ENCODE measurements around the gene RUSC2. TPM values are rescaled to one million over a fixed set of nuclear protein-coding genes. Genes with fewer than 3 reads are reported as not detected.
A peak's percentile ranks its signal among the peaks of the same experiment; 100 is the strongest.

The RUSC2 gene
- 100 to 1,000 TPM in 1 of 2 donors, 10 to 100 TPM in 1; 89.8 to 124 TPM for total RNA-seq

DNA sequence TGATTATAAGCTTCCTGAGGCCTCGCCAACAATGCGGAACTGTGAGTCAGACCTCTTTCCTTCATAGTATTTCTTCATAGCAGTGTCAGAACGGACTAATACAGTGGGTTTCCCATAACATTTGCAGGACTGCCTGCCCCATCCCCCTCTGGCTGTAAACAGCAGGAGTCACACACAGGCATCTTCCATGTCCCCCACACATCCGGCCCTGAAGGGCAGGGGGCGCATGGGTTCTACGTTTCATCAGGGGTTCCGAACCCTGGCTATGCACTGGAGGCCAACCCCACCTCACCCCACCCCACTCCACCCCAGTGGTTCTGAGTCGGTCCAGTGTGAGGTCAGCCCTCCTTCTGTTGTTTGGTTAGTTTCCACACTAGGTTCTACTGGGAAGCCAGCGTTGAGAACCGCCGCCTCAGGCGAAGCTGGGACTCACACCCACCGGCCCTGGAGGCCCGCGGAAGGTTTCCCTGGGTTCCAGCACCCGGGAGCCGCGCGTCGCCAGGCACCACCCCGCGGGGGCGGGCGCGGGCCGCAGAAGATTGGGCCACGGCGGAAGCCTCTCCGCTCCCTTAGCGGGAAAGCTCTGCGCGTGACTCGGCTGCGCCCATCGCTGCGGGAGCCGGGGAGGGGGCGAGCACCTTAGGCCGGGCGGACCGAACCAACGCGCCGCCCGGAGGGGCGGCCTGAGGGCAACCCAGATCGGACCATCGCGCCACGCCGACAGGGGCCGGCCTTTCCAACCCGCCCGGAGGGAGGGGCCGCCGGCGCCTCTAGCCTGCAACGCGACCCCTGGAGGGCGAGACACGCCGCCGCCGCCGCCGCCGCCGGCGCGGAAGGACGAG is at the start of gene RUSC2:
RUSC2 (plus strand) TSS at position 799 of the 842 bp plus-strand sequence. CDS start 56,411 bp downstream, outside the sequence.
- TF ChIP-seq, protein P1, sequence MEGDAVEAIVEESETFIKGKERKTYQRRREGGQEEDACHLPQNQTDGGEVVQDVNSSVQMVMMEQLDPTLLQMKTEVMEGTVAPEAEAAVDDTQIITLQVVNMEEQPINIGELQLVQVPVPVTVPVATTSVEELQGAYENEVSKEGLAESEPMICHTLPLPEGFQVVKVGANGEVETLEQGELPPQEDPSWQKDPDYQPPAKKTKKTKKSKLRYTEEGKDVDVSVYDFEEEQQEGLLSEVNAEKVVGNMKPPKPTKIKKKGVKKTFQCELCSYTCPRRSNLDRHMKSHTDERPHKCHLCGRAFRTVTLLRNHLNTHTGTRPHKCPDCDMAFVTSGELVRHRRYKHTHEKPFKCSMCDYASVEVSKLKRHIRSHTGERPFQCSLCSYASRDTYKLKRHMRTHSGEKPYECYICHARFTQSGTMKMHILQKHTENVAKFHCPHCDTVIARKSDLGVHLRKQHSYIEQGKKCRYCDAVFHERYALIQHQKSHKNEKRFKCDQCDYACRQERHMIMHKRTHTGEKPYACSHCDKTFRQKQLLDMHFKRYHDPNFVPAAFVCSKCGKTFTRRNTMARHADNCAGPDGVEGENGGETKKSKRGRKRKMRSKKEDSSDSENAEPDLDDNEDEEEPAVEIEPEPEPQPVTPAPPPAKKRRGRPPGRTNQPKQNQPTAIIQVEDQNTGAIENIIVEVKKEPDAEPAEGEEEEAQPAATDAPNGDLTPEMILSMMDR (IDR thresholded peaks at IDR 0.05) = peak; percentile 57
- peak; percentile 37 for ATAC-seq (ENCODE audit: insufficient number of reproducible peaks, low FRiP score, low read depth)
- Histone ChIP-seq H3K9me3 (no peaks in the 10 kb centered on the region), H3K36me3 (no peaks in the 10 kb centered on the region), H3K4me1 (ENCODE audit: control insufficient read depth in 1 of 2, low read depth in 2 of 2) (peaks cover 6 to 14% of the 10 kb centered on the region in 2 donors), H3K27ac (peak within 1 kb of the TSS; percentile 98 to 100), H3K27me3 (replicated peaks; ENCODE audit: insufficient read depth) (no peaks in the 10 kb centered on the region), H3K4me3 (peak within 1 kb of the TSS; percentile 99)
- peak; percentile 64 for DNase-seq (ENCODE audit: low spot score)

DNA sequence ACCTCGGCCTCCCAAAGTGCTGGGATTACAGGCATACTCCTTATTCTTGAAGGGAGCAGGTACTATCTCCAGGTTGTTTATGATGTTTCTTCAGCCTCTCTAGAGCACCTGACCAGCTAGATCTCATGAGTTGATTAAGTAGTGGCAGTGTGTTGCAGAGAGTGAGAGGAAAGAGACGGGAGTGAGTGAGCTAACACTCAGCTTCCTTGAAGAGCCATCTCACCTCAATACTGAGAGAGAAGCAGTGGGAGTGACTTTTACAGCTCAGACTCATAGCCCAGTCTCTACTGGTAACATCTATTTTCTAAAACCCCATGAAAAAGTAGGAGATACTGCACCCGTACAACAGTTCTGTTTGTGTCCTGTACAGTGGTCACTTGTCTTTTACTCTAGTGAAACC is 43.9 kb upstream of the RUSC2 start:
- Histone ChIP-seq H3K9me3 (no peaks in the 10 kb centered on the region), H3K27ac (no peak overlapping the region), H3K36me3 (no peaks in the 10 kb centered on the region), H3K4me1 (ENCODE audit: control insufficient read depth in 1 of 2, low read depth in 2 of 2) (no peaks in the 10 kb centered on the region), H3K4me3 (no peak overlapping the region), H3K27me3 (replicated peaks; ENCODE audit: insufficient read depth) (no peaks in the 10 kb centered on the region)
- ATAC-seq (ENCODE audit: insufficient number of reproducible peaks, low FRiP score, low read depth) (no peak), DNase-seq (ENCODE audit: low spot score) (no peak)
- TF ChIP-seq, protein P1 (IDR thresholded peaks at IDR 0.05) = no peak

- TF ChIP-seq, protein P1 (IDR thresholded peaks at IDR 0.05) = no peak
- no peaks in the 10 kb centered on the region for H3K36me3 ChIP-seq
- H3K4me3 ChIP-seq = no peak overlapping the region
- no peaks in the 10 kb centered on the region for H3K4me1 ChIP-seq (ENCODE audit: control insufficient read depth in 1 of 2, low read depth in 2 of 2)
- ATAC-seq (ENCODE audit: insufficient number of reproducible peaks, low FRiP score, low read depth) (no peak), DNase-seq (ENCODE audit: low spot score) (no peak)
- H3K27ac ChIP-seq = no peak overlapping the region
- no peaks in the 10 kb centered on the region for H3K27me3 ChIP-seq (replicated peaks; ENCODE audit: insufficient read depth)
- H3K9me3 ChIP-seq = no peaks in the 10 kb centered on the region
Measured at GRCh38 chr9:35448496-35448895, 41.4 kb upstream of the RUSC2 start.

DNA sequence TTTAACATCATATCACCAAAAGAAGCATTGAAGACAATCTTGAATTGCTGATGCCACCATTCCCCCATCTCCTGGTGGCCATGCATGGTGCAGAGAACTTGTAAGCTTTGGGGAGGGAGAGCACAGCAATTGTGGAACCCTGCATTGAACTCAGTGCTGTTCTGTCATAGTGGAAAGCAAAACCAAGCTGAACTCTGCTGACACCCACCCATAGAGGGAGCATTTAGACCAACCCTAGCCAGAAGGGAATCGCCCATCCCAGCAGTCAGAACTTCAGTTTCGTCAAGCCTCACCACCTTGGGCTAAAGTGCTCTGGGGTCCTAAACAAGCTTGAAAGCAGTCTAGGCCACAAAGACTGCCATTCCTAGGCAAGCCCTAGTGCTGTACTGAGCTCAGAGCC is 37.4 kb upstream of the RUSC2 start:
- TF ChIP-seq, protein P1 (IDR thresholded peaks at IDR 0.05) = no peak
- no peak overlapping the region for H3K27ac ChIP-seq
- DNase-seq (ENCODE audit: low spot score) (no peak), ATAC-seq (ENCODE audit: insufficient number of reproducible peaks, low FRiP score, low read depth) (no peak)
- H3K27me3 ChIP-seq (replicated peaks; ENCODE audit: insufficient read depth) = no peaks in the 10 kb centered on the region
- H3K4me3 ChIP-seq = no peak overlapping the region
- H3K36me3 ChIP-seq = no peaks in the 10 kb centered on the region
- no peaks in the 10 kb centered on the region for H3K4me1 ChIP-seq (ENCODE audit: control insufficient read depth in 1 of 2, low read depth in 2 of 2)
- H3K9me3 ChIP-seq = no peaks in the 10 kb centered on the region

DNA sequence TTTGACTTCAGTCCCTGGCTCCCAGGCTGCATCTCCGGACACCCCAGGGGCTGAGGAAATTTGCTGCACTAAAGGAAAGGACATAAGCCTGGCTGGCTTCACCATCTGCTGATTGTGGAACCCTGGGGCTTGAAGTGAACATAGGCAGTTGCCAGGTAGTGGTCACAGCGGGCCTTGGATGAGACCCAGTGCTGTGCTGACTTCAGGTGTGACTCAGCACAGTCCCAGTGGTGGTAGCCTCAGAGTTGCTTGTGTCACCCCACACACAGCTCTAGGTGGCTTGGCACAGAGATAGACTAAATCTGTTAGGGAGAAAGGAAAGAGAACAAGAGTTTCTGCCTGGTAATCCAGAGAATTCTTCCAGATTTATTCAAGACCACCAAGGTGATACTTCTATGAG is 36.1 kb upstream of the RUSC2 start:
- Histone ChIP-seq H3K36me3 (no peaks in the 10 kb centered on the region), H3K27me3 (replicated peaks; ENCODE audit: insufficient read depth) (no peaks in the 10 kb centered on the region), H3K27ac (no peak overlapping the region), H3K4me1 (ENCODE audit: control insufficient read depth in 1 of 2, low read depth in 2 of 2) (no peaks in the 10 kb centered on the region), H3K9me3 (no peaks in the 10 kb centered on the region), H3K4me3 (no peak overlapping the region)
- no peak for DNase-seq (ENCODE audit: low spot score)
- TF ChIP-seq, protein P1 (IDR thresholded peaks at IDR 0.05) = no peak
- no peak for ATAC-seq (ENCODE audit: insufficient number of reproducible peaks, low FRiP score, low read depth)

Measured in thoracic aorta (tissue), 2 donors.